Upper lobe of left lung (tissue), 6 donors: ENCODE results near the gene AGPS. TPM values are rescaled to one million over a fixed set of nuclear protein-coding genes. Genes with fewer than 3 reads are reported as not detected.

Experiments used
- ATAC-seq, 2 donors: fragments of 200-7000 bp; cut with Tn5 transposase; one replicate each; pipeline ENCODE4 v1.9.1; 2022; ENCODE audit warnings: mild to moderate bottlenecking in 2 of 2, moderate library complexity in 2 of 2; ENCODE audit not compliant: low FRiP score in 2 of 2
- DNase-seq, 2 donors: peaks; one replicate each; pipeline ENCODE4 v3.0.0-alpha.2; 2019 to 2020
- H3K27ac ChIP-seq, 4 donors: fragments of 200-600 bp; sonication (generic); one replicate each; pipeline ENCODE4 v1.5.1; 2016 to 2019
- H3K27me3 ChIP-seq, 4 donors: fragments of 200-600 bp; sonication (generic); one replicate each; pipeline ENCODE4 v1.5.1; 2017 to 2019
- H3K36me3 ChIP-seq, 4 donors: fragments of 200-600 bp; sonication (generic); one replicate each; pipeline ENCODE4 v1.5.1; 2016 to 2019
- H3K4me1 ChIP-seq, 4 donors: fragments of 200-600 bp; sonication (generic); one replicate each; pipeline ENCODE4 v1.5.1; 2018 to 2019
- H3K4me3 ChIP-seq, 4 donors: fragments of 200-600 bp; sonication (generic); one replicate each; pipeline ENCODE4 v1.5.1; 2017 to 2019; ENCODE audit warnings: mild to moderate bottlenecking in 2 of 4, moderate library complexity in 1 of 4
- H3K9me3 ChIP-seq, 4 donors: fragments of 200-600 bp; sonication (generic); one replicate each; pipeline ENCODE4 v1.5.1; 2018 to 2019
- EP300 ChIP-seq, 4 donors: sonication (generic); formaldehyde crosslinking; IDR thresholded peaks; one replicate each; pipeline ENCODE4 v1.5.1; 2017; ENCODE audit warnings: antibody characterized with exemption in 4 of 4, control low read depth in 2 of 4
- POLR2A ChIP-seq, 4 donors: fragments of 450-650 bp; IDR thresholded peaks; one replicate each; pipeline ENCODE4 v1.5.1; 2016 to 2017; ENCODE audit warnings: antibody characterized with exemption in 4 of 4, mild to moderate bottlenecking in 2 of 4
- POLR2AphosphoS5 ChIP-seq, 2 donors: sonication (generic); formaldehyde crosslinking; IDR thresholded peaks; one replicate each; pipeline ENCODE4 v1.5.1; 2017; ENCODE audit warnings: antibody characterized with exemption in 2 of 2
- WGBS, 2 donors: methylation state at CpG; one replicate each; pipeline ENCODE4 v1.1.5; 2017 to 2018; 5-methylcytosine and 5-hydroxymethylcytosine counted together
- total RNA-seq, 6 donors: library from RNA; depleted of rRNA in 4 of 6; stranded (reverse); fragments of >200 nt in 4 of 6; gene quantifications; one replicate each; pipeline versions ENCODE4 v1.1.0 to v1.2.1, GENCODE V29; 2016 to 2021
- TF ChIP-seq, protein P1 (sequence below), 6 experiments: fragments of 450-650 bp in 4 of 6; fragments of 200-600 bp in 2 of 6; sonication (generic) in 2 of 6; IDR thresholded peaks; one replicate each; pipeline ENCODE4 v1.5.1; 2016 to 2019; ENCODE audit warnings: antibody characterized with exemption in 6 of 6
- donor health status: DM: no; HTN: no; CAD: no; lungs with moderate emphysema.
- donor health status: DM: no; HTN: yes; CAD: no; lungs with severe emphysema.

AGPS gene
- total RNA-seq, 6 donors from 2014 or later: 38.8 to 81.6 (median 50.0) TPM

DNA sequence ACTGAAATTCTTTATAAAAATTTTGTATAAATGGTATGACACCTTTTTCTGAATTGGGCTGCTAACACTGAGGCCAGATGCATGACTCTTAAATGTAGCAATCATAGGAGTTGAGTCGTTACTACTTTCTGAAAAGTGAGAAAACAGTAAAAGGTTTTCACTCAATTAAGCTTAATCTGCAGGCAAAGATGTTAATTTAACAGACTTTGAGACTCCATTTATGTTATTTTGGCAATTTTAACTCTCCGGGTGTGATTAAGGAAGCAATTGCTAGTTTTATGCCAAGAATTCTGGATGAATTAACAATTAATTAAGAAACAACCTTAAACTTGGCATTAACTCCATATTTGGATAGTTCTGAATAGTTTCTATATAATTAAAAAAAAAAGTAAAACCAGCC is 104.3 kb downstream of the AGPS start:
- Histone ChIP-seq H3K9me3 (no peaks in the 10 kb centered on the region), H3K36me3 (peaks cover 0 to 15% (median 0%) of the 10 kb centered on the region in 4 donors), H3K27me3 (no peaks in the 10 kb centered on the region), H3K4me1 (no peaks in the 10 kb centered on the region), H3K4me3 (no peak overlapping the region), H3K27ac (no peak overlapping the region)
- 87 to 93% methylated on average over 2 of the region's 2 CpGs for WGBS, 2 donors
- ATAC-seq (no peak), DNase-seq (no peak)
- TF ChIP-seq, protein P1, sequence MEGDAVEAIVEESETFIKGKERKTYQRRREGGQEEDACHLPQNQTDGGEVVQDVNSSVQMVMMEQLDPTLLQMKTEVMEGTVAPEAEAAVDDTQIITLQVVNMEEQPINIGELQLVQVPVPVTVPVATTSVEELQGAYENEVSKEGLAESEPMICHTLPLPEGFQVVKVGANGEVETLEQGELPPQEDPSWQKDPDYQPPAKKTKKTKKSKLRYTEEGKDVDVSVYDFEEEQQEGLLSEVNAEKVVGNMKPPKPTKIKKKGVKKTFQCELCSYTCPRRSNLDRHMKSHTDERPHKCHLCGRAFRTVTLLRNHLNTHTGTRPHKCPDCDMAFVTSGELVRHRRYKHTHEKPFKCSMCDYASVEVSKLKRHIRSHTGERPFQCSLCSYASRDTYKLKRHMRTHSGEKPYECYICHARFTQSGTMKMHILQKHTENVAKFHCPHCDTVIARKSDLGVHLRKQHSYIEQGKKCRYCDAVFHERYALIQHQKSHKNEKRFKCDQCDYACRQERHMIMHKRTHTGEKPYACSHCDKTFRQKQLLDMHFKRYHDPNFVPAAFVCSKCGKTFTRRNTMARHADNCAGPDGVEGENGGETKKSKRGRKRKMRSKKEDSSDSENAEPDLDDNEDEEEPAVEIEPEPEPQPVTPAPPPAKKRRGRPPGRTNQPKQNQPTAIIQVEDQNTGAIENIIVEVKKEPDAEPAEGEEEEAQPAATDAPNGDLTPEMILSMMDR (IDR thresholded peaks at IDR 0.05): no peak
- TF ChIP-seq EP300 (IDR thresholded peaks at IDR 0.05): no peak
- no peak for TF ChIP-seq POLR2AphosphoS5 (IDR thresholded peaks at IDR 0.05)
- TF ChIP-seq POLR2A (IDR thresholded peaks at IDR 0.05): no peak

DNA sequence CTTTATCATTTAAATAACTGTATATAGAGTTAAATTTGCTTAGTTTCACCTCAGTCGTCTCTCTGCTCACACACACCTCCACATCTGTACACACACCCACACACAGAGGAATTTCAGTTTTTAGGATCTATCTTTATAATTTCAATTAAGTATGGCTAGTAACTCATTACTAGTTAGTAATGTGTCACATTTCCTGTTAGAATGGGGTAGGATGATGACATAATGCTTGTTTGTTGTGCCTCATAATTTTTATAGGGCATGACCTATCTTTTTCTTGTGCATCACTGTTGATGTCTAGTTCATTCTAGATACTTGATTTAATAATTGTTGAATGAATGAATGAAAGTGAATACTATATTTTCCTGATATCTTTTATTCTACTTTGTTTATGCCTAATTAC is 108.6 kb downstream of the AGPS start:
- ATAC-seq: no peak
- Histone ChIP-seq H3K4me3 (no peak overlapping the region), H3K27me3 (no peaks in the 10 kb centered on the region), H3K9me3 (no peaks in the 10 kb centered on the region), H3K36me3 (peaks cover 0 to 11% (median 0%) of the 10 kb centered on the region in 4 donors), H3K27ac (no peak overlapping the region), H3K4me1 (no peaks in the 10 kb centered on the region)
- TF ChIP-seq, protein P1 (IDR thresholded peaks at IDR 0.05): no peak
- TF ChIP-seq POLR2AphosphoS5 (IDR thresholded peaks at IDR 0.05) (no peak), POLR2A (IDR thresholded peaks at IDR 0.05) (no peak), EP300 (IDR thresholded peaks at IDR 0.05) (no peak)
- no peak for DNase-seq
- 63 to 90% methylated on average over 1 of the region's 1 CpG for WGBS, 2 donors

DNA sequence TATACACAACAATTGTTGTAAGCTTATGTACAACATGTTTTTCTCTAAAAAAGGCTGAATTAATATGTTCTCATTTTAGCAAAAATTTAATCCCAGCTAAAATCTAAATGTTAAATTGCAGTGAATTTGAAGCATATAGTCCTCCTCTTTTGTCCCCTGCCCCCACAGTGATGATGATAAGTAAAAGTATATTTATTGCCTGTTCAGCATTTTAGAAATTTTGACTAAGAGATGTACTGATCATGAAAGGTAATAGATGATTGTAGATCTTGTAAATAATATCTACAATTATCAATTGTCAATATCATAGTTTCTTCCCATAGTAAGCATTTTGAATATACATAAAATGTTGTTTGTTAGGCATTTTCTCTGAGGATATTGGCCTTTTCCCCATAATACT is 113.9 kb downstream of the AGPS start:
- Histone ChIP-seq H3K4me1 (no peaks in the 10 kb centered on the region), H3K36me3 (peaks cover 0 to 22% (median 4%) of the 10 kb centered on the region in 4 donors), H3K27me3 (no peaks in the 10 kb centered on the region), H3K9me3 (no peaks in the 10 kb centered on the region), H3K27ac (no peak overlapping the region), H3K4me3 (no peak overlapping the region)
- DNase-seq (no peak), ATAC-seq (no peak)
- TF ChIP-seq EP300 (IDR thresholded peaks at IDR 0.05): no peak
- TF ChIP-seq, protein P1 (IDR thresholded peaks at IDR 0.05): no peak
- TF ChIP-seq POLR2AphosphoS5 (IDR thresholded peaks at IDR 0.05): no peak
- no peak for TF ChIP-seq POLR2A (IDR thresholded peaks at IDR 0.05)

DNA sequence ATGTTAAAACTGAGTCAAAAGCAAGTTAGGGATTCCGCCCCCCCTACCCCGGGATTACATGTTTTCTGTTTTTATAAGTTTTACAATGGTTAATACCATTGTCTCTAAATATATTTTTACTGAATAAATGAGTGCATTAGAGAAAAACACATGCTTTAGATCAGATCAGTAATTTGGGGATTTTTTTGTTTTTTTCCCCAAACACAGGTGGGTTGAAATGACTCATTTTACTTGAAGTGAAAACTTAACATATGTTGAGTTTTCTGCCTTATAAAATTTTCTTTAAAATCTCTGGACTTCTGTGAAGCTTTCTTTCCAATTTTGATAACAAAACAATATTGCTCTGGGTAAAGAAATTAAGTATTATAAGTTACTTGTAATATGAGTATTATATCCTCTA is 114.4 kb downstream of the AGPS start:
- 94 to 97% methylated on average over 2 of the region's 2 CpGs for WGBS, 2 donors
- Histone ChIP-seq H3K27me3 (no peaks in the 10 kb centered on the region), H3K36me3 (peaks cover 0 to 22% (median 4%) of the 10 kb centered on the region in 4 donors), H3K9me3 (no peaks in the 10 kb centered on the region), H3K27ac (no peak overlapping the region), H3K4me3 (no peak overlapping the region), H3K4me1 (no peaks in the 10 kb centered on the region)
- no peak for TF ChIP-seq EP300 (IDR thresholded peaks at IDR 0.05)
- TF ChIP-seq POLR2A (IDR thresholded peaks at IDR 0.05): no peak
- TF ChIP-seq POLR2AphosphoS5 (IDR thresholded peaks at IDR 0.05): no peak
- DNase-seq (no peak), ATAC-seq (no peak)

DNA sequence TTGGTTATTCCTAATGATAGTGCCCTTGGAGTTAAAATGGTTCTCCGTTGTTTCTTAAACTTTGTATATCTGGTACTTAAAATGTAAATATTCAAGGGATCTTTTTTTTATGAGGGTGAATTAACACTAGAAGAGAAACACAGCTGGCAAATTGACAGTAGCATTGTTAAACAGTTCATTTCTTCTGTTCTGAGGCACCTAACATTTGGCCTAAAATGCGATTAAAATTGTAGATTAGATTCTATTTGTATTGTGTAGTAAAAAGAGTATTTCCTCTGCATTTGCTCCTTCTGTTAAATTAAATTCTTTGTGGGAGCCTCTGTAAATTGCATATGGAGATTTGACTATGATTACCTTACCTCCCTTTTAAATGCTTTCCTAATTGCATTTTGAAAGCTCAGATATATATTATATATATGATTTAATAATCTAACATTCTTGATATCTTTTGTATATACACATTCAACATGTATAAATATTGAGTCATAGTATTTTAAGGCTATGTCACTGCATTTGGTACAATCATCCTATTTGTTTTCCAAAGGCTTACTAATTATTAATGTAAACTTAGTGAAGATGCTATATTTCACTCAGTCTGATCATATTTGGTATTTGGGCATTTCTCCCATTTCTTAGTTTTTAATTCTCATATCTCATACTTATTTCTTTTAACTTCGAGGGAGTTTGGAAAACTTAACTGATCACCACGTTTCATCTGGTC is 124.4 kb downstream of the AGPS start:
- 91 to 93% methylated on average over 4 of the region's 4 CpGs for whole genome bisulfite sequencing, 2 donors
- no peak overlapping the region for H3K27ac ChIP-seq
- H3K4me3 ChIP-seq: no peak overlapping the region
- peaks cover 0 to 24% (median 5%) of the 10 kb centered on the region in 4 donors for H3K36me3 ChIP-seq
- H3K4me1 ChIP-seq: no peaks in the 10 kb centered on the region
- no peak for TF ChIP-seq EP300 (IDR thresholded peaks at IDR 0.05)
- TF ChIP-seq POLR2A (IDR thresholded peaks at IDR 0.05): no peak
- TF ChIP-seq, protein P1 (IDR thresholded peaks at IDR 0.05): no peak
- no peak for TF ChIP-seq POLR2AphosphoS5 (IDR thresholded peaks at IDR 0.05)
- DNase-seq: no peak
- no peak for ATAC-seq
- H3K27me3 ChIP-seq: no peaks in the 10 kb centered on the region
- no peaks in the 10 kb centered on the region for H3K9me3 ChIP-seq
